Activated CD4-positive, alpha-beta T cell treated with anti-CD3 and anti-CD28 coated beads for 36 hours (primary cell): ENCODE data around the gene ATG101. TPM values are rescaled to one million over a fixed set of nuclear protein-coding genes. Genes with fewer than 3 reads are reported as not detected.

Source experiments
- total RNA-seq, 2 experiments: library from RNA; stranded (reverse); gene quantifications; one replicate each; pipeline ENCODE4 v1.2.3, GENCODE V29; 2021

ATG101 gene
- total RNA-seq, 2 experiments from 2014 or later, result 24.0 to 30.7 TPM

Other genes with a start within 250 kb of the ATG101 start
- gene FIGNL2, start 221.3 kb upstream of the ATG101 start, total RNA-seq, result under 1 TPM; 0.19 to 0.27 TPM
- not detected for gene ANKRD33, start 181.9 kb upstream of the ATG101 start, total RNA-seq
- gene ACVRL1, start 162.5 kb upstream of the ATG101 start, total RNA-seq, result not detected
- 10 to 100 TPM; 10.1 to 12.7 TPM for gene ACVR1B, start 118.3 kb upstream of the ATG101 start, total RNA-seq
- gene TAMALIN, start 63.0 kb upstream of the ATG101 start, total RNA-seq, result 10 to 100 TPM in 1 of 2 experiments, 1 to 10 TPM in 1; 6.4 to 11.5 TPM
- gene NR4A1, start 18.5 kb upstream of the ATG101 start, total RNA-seq, result 10 to 100 TPM; 69.4 to 72.8 TPM
- gene SMIM41, start 9.7 kb downstream of the ATG101 start, total RNA-seq, result not detected
- gene KRT80, start 122.0 kb downstream of the ATG101 start, total RNA-seq, result not detected
- 1 to 10 TPM; 3.4 to 3.9 TPM for gene KRT7, start 163.3 kb downstream of the ATG101 start, total RNA-seq
- not detected for gene KRT86, start 204.7 kb downstream of the ATG101 start, total RNA-seq
- gene KRT81, start 221.6 kb downstream of the ATG101 start, total RNA-seq, result not detected